OCI-LY7 (cell line): ENCODE data around the gene DSCAM. TPM values are rescaled to one million over a fixed set of nuclear protein-coding genes. Genes with fewer than 3 reads are reported as not detected.

ENCODE experiments used
- BruUV-seq: library from RNA; stranded (reverse); fragments of 400-500 nt; replicated peaks from 2 replicates; lab custom pipeline; 2021; lab: Mats Ljungman, UMichigan
- CTCF ChIA-PET: fragments of 300-600 bp; sonication (Branson Sonifier 250); formaldehyde crosslinking; loops from one replicate; lab custom pipeline; 2022; ENCODE audit warnings: antibody characterized with exemption; ENCODE audit not compliant: unreplicated experiment; lab: Charles Lee
- POLR2A ChIA-PET: fragments of 300-600 bp; sonication (Branson Sonifier 250); formaldehyde crosslinking; loops from one replicate; lab custom pipeline; 2022; ENCODE audit warnings: antibody characterized with exemption; lab: Charles Lee
- DNase-seq: peaks from one replicate; pipeline ENCODE4 v3.0.0-alpha.2; 2015; ENCODE audit warnings: low spot score
- H2AFZ ChIP-seq: fragments of 200-600 bp; sonication (generic), shearing (Covaris generic); 2 replicates; pipeline ENCODE4 v1.6.1; 2014; ENCODE audit warnings: mild to moderate bottlenecking, antibody characterized with exemption, low read length, moderate library complexity
- H3K27ac ChIP-seq: fragments of 200-600 bp; sonication (generic); 2 replicates; pipeline ENCODE4 v1.5.1; 2014; ENCODE audit warnings: mixed run types, low read depth, mild to moderate bottlenecking, moderate library complexity, low read length, inconsistent platforms; ENCODE audit not compliant: poor library complexity, severe bottlenecking
- H3K36me3 ChIP-seq: fragments of 200-600 bp; sonication (generic); 2 replicates; pipeline ENCODE4 v1.6.1; 2014; ENCODE audit warnings: mild to moderate bottlenecking, antibody characterized with exemption, low read length, moderate library complexity, mixed read lengths; ENCODE audit not compliant: insufficient read depth
- H3K4me1 ChIP-seq: fragments of 200-600 bp; sonication (generic); 2 replicates; pipeline ENCODE4 v1.5.1; 2014; ENCODE audit warnings: mild to moderate bottlenecking, low read length; ENCODE audit not compliant: insufficient read depth, poor library complexity, severe bottlenecking
- H3K4me2 ChIP-seq: fragments of 200-600 bp; sonication (generic); 2 replicates; pipeline ENCODE4 v1.6.1; 2014; ENCODE audit warnings: mild to moderate bottlenecking, low read length
- H3K4me3 ChIP-seq: fragments of 200-600 bp; sonication (generic); 2 replicates; pipeline ENCODE4 v1.5.1; 2014; ENCODE audit warnings: mild to moderate bottlenecking, low read depth, low read length; ENCODE audit not compliant: poor library complexity, severe bottlenecking
- H3K79me2 ChIP-seq: fragments of 200-600 bp; sonication (generic); 2 replicates; pipeline ENCODE4 v1.6.1; 2016; ENCODE audit warnings: low read depth, mild to moderate bottlenecking, low read length, moderate library complexity, mixed read lengths; ENCODE audit not compliant: insufficient read depth
- H3K9me2 ChIP-seq: fragments of 200-600 bp; sonication (generic); 2 replicates; pipeline ENCODE4 v1.6.1; 2016; ENCODE audit warnings: mild to moderate bottlenecking, low read length, mixed read lengths; ENCODE audit not compliant: insufficient read depth
- H3K9me3 ChIP-seq: fragments of 200-600 bp; sonication (generic); 2 replicates; pipeline ENCODE4 v1.6.1; 2014; ENCODE audit warnings: mild to moderate bottlenecking, mixed run types, low read length, mixed read lengths
- H4K20me1 ChIP-seq: fragments of 200-600 bp; sonication (generic); 2 replicates; pipeline ENCODE4 v1.6.1; 2014; ENCODE audit warnings: mild to moderate bottlenecking, antibody characterized with exemption, low read length, moderate library complexity, mixed read lengths; ENCODE audit not compliant: insufficient read depth
- EZH2phosphoT487 ChIP-seq: fragments of 200-600 bp; sonication (generic); IDR thresholded peaks from 2 replicates; pipeline ENCODE4 v1.6.1; 2018; ENCODE audit warnings: low read depth, borderline replicate concordance, mild to moderate bottlenecking, mixed run types, antibody characterized with exemption, low read length, moderate library complexity, mixed read lengths
- intact Hi-C: fragments of 100-400 bp; cut with micrococcal nuclease; formaldehyde crosslinking; loops from one replicate; pipeline ENCODE4 v1.10.0; 2022; ENCODE audit not compliant: unreplicated experiment
- total RNA-seq, 2 experiments: library from RNA; depleted of rRNA in 1 of 2; stranded (reverse); fragments of >200 nt in 1 of 2; shearing (Covaris generic) in 1 of 2; gene quantifications; 2 replicates each; pipeline ENCODE4 v1.2.3, GENCODE V29; 2014 to 2022
- TF ChIP-seq, protein P1 (sequence below): fragments of 200-600 bp; sonication (generic); conservative IDR thresholded peaks from 2 replicates; pipeline ENCODE4 v1.5.1; 2014; ENCODE audit warnings: mild to moderate bottlenecking, antibody characterized with exemption, low read length, moderate library complexity, mixed read lengths

DSCAM gene
- total RNA-seq, 2 experiments from 2014 or later: not detected

DNA sequence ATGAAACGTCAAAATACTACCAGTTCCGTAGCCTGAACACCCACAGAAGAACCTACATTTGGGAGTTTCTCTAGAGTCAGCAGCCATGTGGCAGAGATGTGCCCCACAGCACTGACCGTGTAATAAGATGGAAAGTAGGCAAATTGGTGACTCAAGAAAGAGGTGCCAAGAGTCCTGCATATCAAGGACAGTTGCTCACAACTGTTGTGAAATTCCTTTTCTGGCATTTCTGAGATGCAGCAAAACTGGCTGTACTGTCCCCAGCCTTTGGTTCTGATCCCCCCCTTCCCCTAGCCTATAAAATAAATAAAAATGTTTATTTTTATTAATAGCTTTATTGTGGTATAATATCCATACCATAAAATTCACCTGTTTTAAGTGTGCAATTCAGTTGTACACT is 655.8 kb downstream of the DSCAM start:
- H3K79me2 ChIP-seq: no peaks in the 10 kb centered on the region
- ChIA-PET POLR2A (no interaction called here), CTCF (no interaction called here)
- no peaks in the 10 kb centered on the region for H3K4me1 ChIP-seq
- H3K9me2 ChIP-seq: no peaks in the 10 kb centered on the region
- no peak for TF ChIP-seq EZH2phosphoT487
- TF ChIP-seq, protein P1, sequence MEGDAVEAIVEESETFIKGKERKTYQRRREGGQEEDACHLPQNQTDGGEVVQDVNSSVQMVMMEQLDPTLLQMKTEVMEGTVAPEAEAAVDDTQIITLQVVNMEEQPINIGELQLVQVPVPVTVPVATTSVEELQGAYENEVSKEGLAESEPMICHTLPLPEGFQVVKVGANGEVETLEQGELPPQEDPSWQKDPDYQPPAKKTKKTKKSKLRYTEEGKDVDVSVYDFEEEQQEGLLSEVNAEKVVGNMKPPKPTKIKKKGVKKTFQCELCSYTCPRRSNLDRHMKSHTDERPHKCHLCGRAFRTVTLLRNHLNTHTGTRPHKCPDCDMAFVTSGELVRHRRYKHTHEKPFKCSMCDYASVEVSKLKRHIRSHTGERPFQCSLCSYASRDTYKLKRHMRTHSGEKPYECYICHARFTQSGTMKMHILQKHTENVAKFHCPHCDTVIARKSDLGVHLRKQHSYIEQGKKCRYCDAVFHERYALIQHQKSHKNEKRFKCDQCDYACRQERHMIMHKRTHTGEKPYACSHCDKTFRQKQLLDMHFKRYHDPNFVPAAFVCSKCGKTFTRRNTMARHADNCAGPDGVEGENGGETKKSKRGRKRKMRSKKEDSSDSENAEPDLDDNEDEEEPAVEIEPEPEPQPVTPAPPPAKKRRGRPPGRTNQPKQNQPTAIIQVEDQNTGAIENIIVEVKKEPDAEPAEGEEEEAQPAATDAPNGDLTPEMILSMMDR: no peak
- intact Hi-C loops: no loop called here
- H3K9me3 ChIP-seq: 0 out of 2 replicates have a peak, but pooled peaks cover 6% of the 10 kb centered on the region
- DNase-seq: no peak
- H3K4me2 ChIP-seq: no peak overlapping the region
- H4K20me1 ChIP-seq: no peaks in the 10 kb centered on the region
- H3K4me3 ChIP-seq: no peak overlapping the region
- H2AFZ ChIP-seq: no peak overlapping the region
- no peak overlapping the region for H3K27ac ChIP-seq
- no peaks in the 10 kb centered on the region for H3K36me3 ChIP-seq
- no TSS peak for BruUV-seq

DNA sequence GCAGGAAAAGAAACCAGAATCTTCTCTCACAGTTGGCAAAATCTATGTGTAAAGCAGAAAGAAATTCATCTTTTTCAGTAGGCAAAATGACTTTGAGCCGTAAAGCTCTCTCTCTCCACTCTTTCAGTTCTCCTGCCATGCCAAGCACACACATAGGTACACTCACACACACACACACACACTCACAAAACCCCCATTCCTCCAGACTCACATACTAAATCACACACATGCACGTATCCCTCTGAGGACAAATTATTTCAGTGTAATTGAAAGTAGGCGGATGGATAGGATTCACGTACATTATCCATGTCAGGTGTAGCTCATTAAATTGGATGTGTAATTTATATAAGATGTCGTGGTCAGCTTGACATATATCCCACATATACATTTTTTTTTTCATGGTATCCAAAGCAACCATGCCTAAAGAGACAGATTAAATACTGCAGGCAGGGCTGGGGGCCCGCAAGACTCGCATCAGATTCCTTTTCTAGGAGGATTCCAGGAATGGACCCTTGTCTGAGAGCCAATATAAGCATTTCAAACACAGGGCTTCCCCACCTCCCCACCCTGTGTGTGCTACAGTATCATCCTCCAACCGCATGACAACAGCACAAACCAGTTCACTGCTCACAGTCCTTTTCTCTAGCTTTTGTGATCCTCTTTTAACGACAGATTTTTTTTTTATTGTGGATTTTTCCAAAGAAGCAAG is 658.9 kb downstream of the DSCAM start:
- Histone ChIP-seq H3K4me1 (no peaks in the 10 kb centered on the region), H3K4me2 (no peak overlapping the region), H4K20me1 (no peaks in the 10 kb centered on the region), H2AFZ (no peak overlapping the region), H3K36me3 (no peaks in the 10 kb centered on the region), H3K27ac (no peak overlapping the region), H3K79me2 (no peaks in the 10 kb centered on the region), H3K9me3 (0 out of 2 replicates have a peak, but pooled peaks cover 6% of the 10 kb centered on the region), H3K9me2 (no peaks in the 10 kb centered on the region), H3K4me3 (no peak overlapping the region)
- CTCF ChIA-PET: no interaction called here
- TF ChIP-seq, protein P1: no peak
- no peak for TF ChIP-seq EZH2phosphoT487
- no TSS peak for BruUV-seq
- intact Hi-C loops: no loop called here
- POLR2A ChIA-PET: no interaction called here
- DNase-seq: no peak

DNA sequence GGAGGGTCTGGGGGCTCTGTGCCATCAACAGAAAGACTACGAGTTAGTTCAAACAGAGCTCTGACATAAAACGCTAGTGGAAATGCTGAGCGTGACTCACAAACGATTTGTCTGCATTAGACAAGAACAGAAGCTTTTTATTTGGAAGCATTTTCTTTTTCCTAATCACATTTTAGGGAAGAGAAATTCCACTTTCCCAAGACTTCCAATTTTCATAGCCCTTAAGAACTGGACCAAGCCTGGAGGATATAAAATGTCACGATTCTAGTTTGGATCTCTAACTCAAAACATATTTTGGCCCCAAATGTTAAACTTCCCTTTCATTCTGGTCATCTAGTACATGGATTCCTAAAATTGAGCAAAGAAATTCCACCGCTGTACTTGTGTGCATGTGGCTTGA is 659.7 kb downstream of the DSCAM start:
- no peak for DNase-seq
- Histone ChIP-seq H3K79me2 (no peaks in the 10 kb centered on the region), H2AFZ (no peak overlapping the region), H3K9me3 (0 out of 2 replicates have a peak, but pooled peaks cover 7% of the 10 kb centered on the region), H3K27ac (no peak overlapping the region), H3K36me3 (no peaks in the 10 kb centered on the region), H3K9me2 (no peaks in the 10 kb centered on the region), H3K4me3 (no peak overlapping the region), H3K4me1 (no peaks in the 10 kb centered on the region), H4K20me1 (no peaks in the 10 kb centered on the region), H3K4me2 (no peak overlapping the region)
- ChIA-PET POLR2A (interaction anchor here (0.9 kb wide), 1 partner anchor 29 kb away, joined by 3 read pairs; no protein-coding TSS in a partner anchor), CTCF (no interaction called here)
- no TSS peak for BruUV-seq
- no peak for TF ChIP-seq EZH2phosphoT487
- TF ChIP-seq, protein P1: no peak
- intact Hi-C loops: no loop called here
